B cell (primary cell): ENCODE measurements around the gene ARHGEF7. TPM values are rescaled to one million over a fixed set of nuclear protein-coding genes. Genes with fewer than 3 reads are reported as not detected.

Experiments used
- ATAC-seq: fragments of 200-7000 bp; cut with Tn5 transposase; one replicate; pipeline ENCODE4 v1.10.0; 2021; ENCODE audit warnings: low read depth, mild to moderate bottlenecking, moderate number of reproducible peaks, moderate library complexity
- CTCF ChIA-PET: fragments of 350-600 bp; sonication (Branson Sonifier 250); formaldehyde crosslinking; loops from one replicate; lab custom pipeline; 2021; ENCODE audit warnings: antibody characterized with exemption, inconsistent platforms; lab: Charles Lee
- POLR2A ChIA-PET: fragments of 350-600 bp; sonication (Branson Sonifier 250); formaldehyde crosslinking; loops from one replicate; lab custom pipeline; 2021; ENCODE audit warnings: antibody characterized with exemption; lab: Charles Lee
- DNase-seq: peaks from one replicate; pipeline ENCODE4 v3.0.0; 2013
- H2AFZ ChIP-seq: 2 replicates; pipeline ENCODE4 v1.6.1; 2012; ENCODE audit warnings: mild to moderate bottlenecking, low read depth, low read length; ENCODE audit not compliant: insufficient read depth, poor library complexity, severe bottlenecking
- H3K27ac ChIP-seq, 2 donors: 1 replicate in 1 of 2; 2 replicates in 1 of 2; pipeline ENCODE4 v1.5.1; 2012 to 2013; ENCODE audit warnings: low read length in 2 of 2, mild to moderate bottlenecking in 2 of 2, moderate library complexity in 1 of 2
- H3K27me3 ChIP-seq, 4 experiments: fragments of 200-600 bp in 1 of 4; sonication (generic) in 1 of 4; replicated peaks in 1 of 4; 1 replicate in 2 of 4; 2 replicates in 2 of 4; pipeline versions ENCODE4 v1.6.1 to v1.7.0; 2013 to 2016; ENCODE audit warnings: low read length in 3 of 4, mild to moderate bottlenecking in 2 of 4, mixed read lengths in 1 of 4, moderate library complexity in 1 of 4; ENCODE audit not compliant: insufficient read depth in 4 of 4, control insufficient read depth in 3 of 4; ENCODE audit errors: control extremely low read depth in 1 of 4
- H3K36me3 ChIP-seq, 2 experiments: replicated peaks in 1 of 2; 1 replicate in 1 of 2; 2 replicates in 1 of 2; pipeline versions ENCODE4 v1.6.1 to v1.7.1; 2013; ENCODE audit warnings: low read length in 1 of 2; ENCODE audit not compliant: insufficient read depth in 2 of 2, control insufficient read depth in 1 of 2; ENCODE audit errors: control extremely low read depth in 1 of 2, extremely low read depth in 1 of 2
- H3K4me1 ChIP-seq, 2 donors: fragments of 200-600 bp in 1 of 2; sonication (generic) in 1 of 2; 1 replicate in 1 of 2; 2 replicates in 1 of 2; pipeline versions ENCODE4 v1.5.1 to v1.6.1; 2013 to 2017; ENCODE audit warnings: low read length in 2 of 2; ENCODE audit not compliant: control insufficient read depth in 2 of 2, insufficient read depth in 2 of 2
- H3K4me2 ChIP-seq: replicated peaks from 2 replicates; pipeline ENCODE3; 2012; ENCODE audit warnings: mild to moderate bottlenecking, low read depth, low read length; ENCODE audit not compliant: poor library complexity, severe bottlenecking
- H3K4me3 ChIP-seq, 5 experiments: fragments of 200-600 bp in 1 of 5; sonication (generic) in 1 of 5; 1 replicate in 3 of 5; 2 replicates in 2 of 5; pipeline versions ENCODE4 v1.5.1 to v1.7.0; 2011 to 2016; ENCODE audit warnings: low read length in 4 of 5, mild to moderate bottlenecking in 4 of 5, low read depth in 2 of 5, control low read depth in 1 of 5, moderate library complexity in 1 of 5; ENCODE audit not compliant: insufficient read depth in 1 of 5; ENCODE audit errors: control extremely low read depth in 1 of 5, extremely low read depth in 1 of 5
- H3K79me2 ChIP-seq: fragments of 200-600 bp; sonication (generic); one replicate; pipeline ENCODE4 v1.6.0; 2016; ENCODE audit warnings: low read length; ENCODE audit not compliant: control insufficient read depth, insufficient read depth
- H3K9ac ChIP-seq: fragments of 200-600 bp; sonication (generic); 2 replicates; pipeline ENCODE4 v1.6.1; 2017; ENCODE audit warnings: mild to moderate bottlenecking, low read length, moderate library complexity
- H3K9me3 ChIP-seq, 3 donors: one replicate each; pipeline versions ENCODE4 v1.6.1 to v1.7.1; 2013; ENCODE audit warnings: low read length in 2 of 3; ENCODE audit not compliant: control insufficient read depth in 2 of 3, insufficient read depth in 1 of 3; ENCODE audit errors: control extremely low read depth in 1 of 3
- H4K20me1 ChIP-seq: 2 replicates; pipeline ENCODE4 v1.6.0; 2012; ENCODE audit warnings: mild to moderate bottlenecking, low read length; ENCODE audit not compliant: insufficient read depth, control insufficient read depth, poor library complexity, severe bottlenecking
- H3K27ac Mint-ChIP-seq: one replicate; pipeline ENCODE4 v1.8.0; 2021; ENCODE audit warnings: mixed read lengths
- H3K27me3 Mint-ChIP-seq: one replicate; pipeline ENCODE4 v1.8.0; 2021; ENCODE audit warnings: mixed read lengths
- H3K4me1 Mint-ChIP-seq: one replicate; pipeline ENCODE4 v1.8.0; 2021; ENCODE audit warnings: mixed read lengths
- H3K4me3 Mint-ChIP-seq: one replicate; pipeline ENCODE4 v1.8.0; 2021; ENCODE audit warnings: mixed read lengths
- H3K9me3 Mint-ChIP-seq: one replicate; pipeline ENCODE4 v1.8.0; 2022; ENCODE audit warnings: mixed read lengths; ENCODE audit not compliant: insufficient read depth
- EZH2 ChIP-seq: IDR thresholded peaks from 2 replicates; pipeline ENCODE4 v1.6.1; 2012; ENCODE audit warnings: borderline replicate concordance, low read depth, mild to moderate bottlenecking, moderate library complexity, low read length; ENCODE audit not compliant: insufficient read depth, poor library complexity, severe bottlenecking
- WGBS: methylation state at CpG from one replicate; pipeline ENCODE4 v1.1.5; 2013; ENCODE audit warnings: missing lambda C conversion rate; ENCODE audit not compliant: insufficient coverage; 5-methylcytosine and 5-hydroxymethylcytosine counted together
- intact Hi-C: fragments of 100-400 bp; cut with micrococcal nuclease; formaldehyde crosslinking; loops from one replicate; pipeline ENCODE4 v1.10.0; 2022
- polyA plus RNA-seq: library from polyadenylated mRNA; depleted of rRNA; stranded (reverse); fragments of >200 nt; gene quantifications from 2 replicates; pipeline ENCODE4 v1.2.3, GENCODE V29; 2012
- total RNA-seq, 2 donors: library from RNA; stranded (reverse); fragments of 120-200 nt in 1 of 2; gene quantifications; 1 replicate in 1 of 2; 2 replicates in 1 of 2; pipeline versions ENCODE4 v1.2.3 to v1.2.4, GENCODE V29; 2013 to 2022
- TF ChIP-seq, protein P1 (sequence below): fragments of 200-600 bp; IDR thresholded peaks from one replicate; pipeline ENCODE4 v1.8.0; 2022; ENCODE audit warnings: antibody characterized with exemption, mild to moderate bottlenecking

Gene ARHGEF7
- total and polyA plus RNA-seq, 2 donors (not counting 1 experiment from before 2014, with no cell fraction given) = 62.3 to 125 TPM

- peak; percentile 96 for DNase-seq
- TF ChIP-seq, protein P1, sequence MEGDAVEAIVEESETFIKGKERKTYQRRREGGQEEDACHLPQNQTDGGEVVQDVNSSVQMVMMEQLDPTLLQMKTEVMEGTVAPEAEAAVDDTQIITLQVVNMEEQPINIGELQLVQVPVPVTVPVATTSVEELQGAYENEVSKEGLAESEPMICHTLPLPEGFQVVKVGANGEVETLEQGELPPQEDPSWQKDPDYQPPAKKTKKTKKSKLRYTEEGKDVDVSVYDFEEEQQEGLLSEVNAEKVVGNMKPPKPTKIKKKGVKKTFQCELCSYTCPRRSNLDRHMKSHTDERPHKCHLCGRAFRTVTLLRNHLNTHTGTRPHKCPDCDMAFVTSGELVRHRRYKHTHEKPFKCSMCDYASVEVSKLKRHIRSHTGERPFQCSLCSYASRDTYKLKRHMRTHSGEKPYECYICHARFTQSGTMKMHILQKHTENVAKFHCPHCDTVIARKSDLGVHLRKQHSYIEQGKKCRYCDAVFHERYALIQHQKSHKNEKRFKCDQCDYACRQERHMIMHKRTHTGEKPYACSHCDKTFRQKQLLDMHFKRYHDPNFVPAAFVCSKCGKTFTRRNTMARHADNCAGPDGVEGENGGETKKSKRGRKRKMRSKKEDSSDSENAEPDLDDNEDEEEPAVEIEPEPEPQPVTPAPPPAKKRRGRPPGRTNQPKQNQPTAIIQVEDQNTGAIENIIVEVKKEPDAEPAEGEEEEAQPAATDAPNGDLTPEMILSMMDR = no peak
- TF ChIP-seq EZH2 = no peak
- POLR2A ChIA-PET = no interaction called here
- Mint-ChIP-seq H3K4me3 (peak overlapping the region; percentile 96), H3K27me3 (peaks cover 3% of the 10 kb centered on the region), H3K27ac (peak overlapping the region; percentile 97), H3K9me3 (no peaks in the 10 kb centered on the region), H3K4me1 (peaks cover 30% of the 10 kb centered on the region)
- peaks cover 0 to 3% (median 0%) of the 10 kb centered on the region in 4 experiments for H3K27me3 ChIP-seq
- peak overlapping the region; percentile 64 to 86 for H3K27ac ChIP-seq
- H3K9me3 ChIP-seq = no peaks in the 10 kb centered on the region
- H3K4me2 ChIP-seq = peak overlapping the region; percentile 87
- peaks cover 18 to 22% of the 10 kb centered on the region in 2 donors for H3K4me1 ChIP-seq
- peak overlapping the region; percentile 75 for H3K9ac ChIP-seq
- ATAC-seq = peak; percentile 82
- peak overlapping the region; percentile 58 to 91 (median 69) for H3K4me3 ChIP-seq
- WGBS = under 1% methylated on average over 84 of the region's 84 CpGs
- peaks cover 0 to 3% of the 10 kb centered on the region in 2 experiments for H3K36me3 ChIP-seq
- H3K79me2 ChIP-seq = peaks cover 43% of the 10 kb centered on the region
- intact Hi-C loops = loop anchor here (1.0 to 10.0 kb wide), 6 partner anchors 31 to 1431 kb away; partner anchors contain the start of genes ANKRD10 and TUBGCP3
- CTCF ChIA-PET = interaction anchor here (2.1 kb wide), 1 partner anchor 86 kb away, joined by 7 read pairs; no protein-coding TSS in a partner anchor
- H2AFZ ChIP-seq = peak overlapping the region; percentile 93
- H4K20me1 ChIP-seq = peaks cover 21% of the 10 kb centered on the region
Measured at GRCh38 chr13:111153279-111153976, 38.3 kb downstream of the ARHGEF7 start.

DNA sequence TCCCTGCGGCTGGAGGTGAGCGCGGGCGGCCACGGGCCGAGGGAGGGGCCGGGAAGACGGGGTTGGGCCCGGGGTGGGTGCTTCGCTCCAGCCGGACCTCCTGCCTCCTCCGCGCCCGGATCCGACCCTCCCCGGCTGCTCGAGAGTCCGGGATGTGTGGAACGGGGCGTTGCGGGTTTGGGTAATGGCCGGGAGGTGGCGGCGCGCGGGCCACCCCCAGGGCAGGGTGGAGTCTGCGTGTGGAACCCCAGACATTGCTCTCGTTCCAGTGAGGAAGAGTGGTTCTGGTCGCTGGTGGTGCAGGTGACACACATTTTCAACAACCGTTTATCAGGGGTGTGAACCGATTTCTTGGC, 38.8 kb downstream of the ARHGEF7 start:
- peaks cover 0 to 3% of the 10 kb centered on the region in 2 experiments for H3K36me3 ChIP-seq
- peaks cover 0 to 3% (median 0%) of the 10 kb centered on the region in 4 experiments for H3K27me3 ChIP-seq
- ATAC-seq (peak; percentile 44), DNase-seq (no peak)
- peak overlapping the region; percentile 58 to 91 (median 69) for H3K4me3 ChIP-seq
- H3K79me2 ChIP-seq = peaks cover 48% of the 10 kb centered on the region
- intact Hi-C loops = loop anchor here (1.0 to 10.0 kb wide), 6 partner anchors 30 to 1431 kb away; partner anchors contain the start of genes ANKRD10 and TUBGCP3
- peak overlapping the region; percentile 93 for H2AFZ ChIP-seq
- CTCF ChIA-PET = interaction anchor here (0.8 to 1.5 kb wide), 3 partner anchors 13 to 48 kb away, joined by 3 to 5 read pairs (median 3); no protein-coding TSS in a partner anchor
- H3K4me2 ChIP-seq = peak overlapping the region; percentile 87
- H3K4me1 Mint-ChIP-seq = peaks cover 32% of the 10 kb centered on the region
- WGBS = under 1% methylated on average over 29 of the region's 31 CpGs
- no peaks in the 10 kb centered on the region for H3K9me3 Mint-ChIP-seq
- peak overlapping the region; percentile 97 for H3K27ac Mint-ChIP-seq
- POLR2A ChIA-PET = no interaction called here
- no peaks in the 10 kb centered on the region for H3K9me3 ChIP-seq
- peak overlapping the region; percentile 75 for H3K9ac ChIP-seq
- peaks cover 3% of the 10 kb centered on the region for H3K27me3 Mint-ChIP-seq
- H3K4me1 ChIP-seq = peaks cover 18 to 22% of the 10 kb centered on the region in 2 donors
- TF ChIP-seq EZH2 = no peak
- TF ChIP-seq, protein P1 = peak; percentile 35
- peak overlapping the region; percentile 96 for H3K4me3 Mint-ChIP-seq
- H4K20me1 ChIP-seq = peaks cover 21% of the 10 kb centered on the region
- peak overlapping the region; percentile 64 to 86 for H3K27ac ChIP-seq
